Lung (tissue), 16 donors: ENCODE measurements around the gene PKP1. TPM values are rescaled to one million over a fixed set of nuclear protein-coding genes. Genes with fewer than 3 reads are reported as not detected.
A peak's percentile ranks its signal among the peaks of the same experiment; 100 is the strongest.
"Not testable (repeated sequence)": the region's sequence is repeated elsewhere in the genome, so short reads cannot be mapped to it uniquely, and the experiment has no call there.

Experiments
- ATAC-seq: fragments of 200-7000 bp; cut with Tn5 transposase; one replicate; pipeline ENCODE4 v1.9.1; 2020; ENCODE audit warnings: moderate number of reproducible peaks; ENCODE audit not compliant: insufficient read depth, low FRiP score
- DNase-seq, 3 donors: peaks; one replicate each; pipeline ENCODE4 v3.0.0-alpha.2; 2013 to 2017
- H3K27ac ChIP-seq, 2 donors: one replicate each; pipeline ENCODE4 v1.5.1; 2013; ENCODE audit warnings: mild to moderate bottlenecking in 2 of 2, moderate library complexity in 2 of 2, control low read depth in 1 of 2, inconsistent platforms in 1 of 2, low read depth in 1 of 2, low read length in 1 of 2
- H3K27me3 ChIP-seq, 3 donors: one replicate each; pipeline ENCODE4 v1.5.1; 2013; ENCODE audit warnings: low read length in 2 of 3; ENCODE audit not compliant: control insufficient read depth in 3 of 3, insufficient read depth in 3 of 3
- H3K36me3 ChIP-seq, 4 donors: one replicate each; pipeline ENCODE4 v1.5.1; 2013; ENCODE audit warnings: low read length in 4 of 4, mild to moderate bottlenecking in 1 of 4, moderate library complexity in 1 of 4; ENCODE audit not compliant: control insufficient read depth in 4 of 4, insufficient read depth in 4 of 4
- H3K4me1 ChIP-seq, 5 donors: one replicate each; pipeline ENCODE4 v1.5.1; 2013; ENCODE audit warnings: low read length in 5 of 5, mild to moderate bottlenecking in 2 of 5, moderate library complexity in 1 of 5; ENCODE audit not compliant: control insufficient read depth in 5 of 5, insufficient read depth in 5 of 5
- H3K4me3 ChIP-seq: one replicate; pipeline ENCODE4 v1.5.1; 2013; ENCODE audit warnings: mild to moderate bottlenecking, control low read depth, moderate library complexity
- H3K9ac ChIP-seq, 2 donors: one replicate each; pipeline ENCODE4 v1.5.1; 2013; ENCODE audit warnings: low read length in 2 of 2, control low read depth in 1 of 2; ENCODE audit not compliant: insufficient read depth in 1 of 2
- H3K9me3 ChIP-seq, 4 donors: one replicate each; pipeline ENCODE4 v1.5.1; 2013; ENCODE audit warnings: low read length in 3 of 4, mild to moderate bottlenecking in 1 of 4, moderate library complexity in 1 of 4; ENCODE audit not compliant: control insufficient read depth in 4 of 4, insufficient read depth in 3 of 4
- CTCF ChIP-seq: IDR thresholded peaks from 2 replicates; pipeline ENCODE4 v1.5.1; 2012; ENCODE audit warnings: mild to moderate bottlenecking; ENCODE audit errors: control extremely low read depth, extremely low read depth
- WGBS, 2 donors: extraction: QIAGEN DNeasy Blood & Tissue Kit; methylation state at CpG; one replicate each; pipeline ENCODE4 v1.1.7; 2013; 5-methylcytosine and 5-hydroxymethylcytosine counted together
- long read RNA-seq, 5 donors: transcript quantifications; one replicate each; lab custom pipeline, GENCODE V29; 2026
- polyA plus RNA-seq, 2 donors: library from polyadenylated mRNA; stranded (reverse); fragments of 200-250 nt; gene quantifications; one replicate each; pipeline ENCODE4 v1.2.1, GENCODE V29; 2013
- total RNA-seq, 2 donors: library from RNA; depleted of rRNA in 1 of 2; stranded (reverse); fragments of >200 nt in 1 of 2; gene quantifications; one replicate each; pipeline ENCODE4 v1.2.1, GENCODE V29; 2014 to 2021
- donor health status: control.
- donor health status: control.
- donor health status: Bipolar disorder and iron deficiency.
- donor health status: healthy.
- donor health status: DM: yes; HTN: yes; CAD: no.

PKP1 gene, protein sequence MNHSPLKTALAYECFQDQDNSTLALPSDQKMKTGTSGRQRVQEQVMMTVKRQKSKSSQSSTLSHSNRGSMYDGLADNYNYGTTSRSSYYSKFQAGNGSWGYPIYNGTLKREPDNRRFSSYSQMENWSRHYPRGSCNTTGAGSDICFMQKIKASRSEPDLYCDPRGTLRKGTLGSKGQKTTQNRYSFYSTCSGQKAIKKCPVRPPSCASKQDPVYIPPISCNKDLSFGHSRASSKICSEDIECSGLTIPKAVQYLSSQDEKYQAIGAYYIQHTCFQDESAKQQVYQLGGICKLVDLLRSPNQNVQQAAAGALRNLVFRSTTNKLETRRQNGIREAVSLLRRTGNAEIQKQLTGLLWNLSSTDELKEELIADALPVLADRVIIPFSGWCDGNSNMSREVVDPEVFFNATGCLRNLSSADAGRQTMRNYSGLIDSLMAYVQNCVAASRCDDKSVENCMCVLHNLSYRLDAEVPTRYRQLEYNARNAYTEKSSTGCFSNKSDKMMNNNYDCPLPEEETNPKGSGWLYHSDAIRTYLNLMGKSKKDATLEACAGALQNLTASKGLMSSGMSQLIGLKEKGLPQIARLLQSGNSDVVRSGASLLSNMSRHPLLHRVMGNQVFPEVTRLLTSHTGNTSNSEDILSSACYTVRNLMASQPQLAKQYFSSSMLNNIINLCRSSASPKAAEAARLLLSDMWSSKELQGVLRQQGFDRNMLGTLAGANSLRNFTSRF
- total RNA-seq (10 to 100 TPM in 1 of 2 donors, under 1 TPM in 1; 0.88 to 14.2 TPM), polyA plus RNA-seq (1 to 10 TPM; 1.9 to 4.3 TPM)
- long read RNA-seq, donor 1 = 0 reads
- long read RNA-seq, donor 2 = 0 reads
- long read RNA-seq, donor 3 = 0 reads
- long read RNA-seq, donor 4 = 0 reads
- long read RNA-seq, donor 5 = 0 reads

GRCh38 chr1:201282931-201283829 is at the start of gene PKP1:
TSS of gene PKP1 (plus strand) at chr1:201283506. CDS start at chr1:201283703, 197 bp downstream.
- WGBS, 2 donors = 5 to 6% methylated on average over 49 to 55 of the region's 55 CpGs
- Histone ChIP-seq H3K4me1 (peaks cover 0 to 24% (median 6%) of the 10 kb centered on the region in 5 donors), H3K4me3 (peak within 1 kb of the TSS; percentile 25), H3K9ac (no peak within 1 kb of the TSS), H3K9me3 (peaks cover 0 to 3% (median 0%) of the 10 kb centered on the region in 4 donors), H3K27me3 (peaks cover 3 to 33% (median 33%) of the 10 kb centered on the region in 3 donors), H3K27ac (no peak within 1 kb of the TSS), H3K36me3 (no peaks in the 10 kb centered on the region)
- ATAC-seq (peak; percentile 30), DNase-seq (peak; percentile 54 to 68 (median 68))
- TF ChIP-seq CTCF = no peak

GRCh38 chr1:201239646-201240045 is 43.7 kb upstream of the PKP1 start:
- H3K27me3 ChIP-seq, H3K36me3 ChIP-seq, H3K9ac ChIP-seq, DNase-seq, H3K4me1 ChIP-seq, ATAC-seq, H3K9me3 ChIP-seq, H3K4me3 ChIP-seq, H3K27ac ChIP-seq: not testable (repeated sequence)
- 71 to 81% methylated on average over 9 to 11 of the region's 11 CpGs for WGBS, 2 donors

DNA sequence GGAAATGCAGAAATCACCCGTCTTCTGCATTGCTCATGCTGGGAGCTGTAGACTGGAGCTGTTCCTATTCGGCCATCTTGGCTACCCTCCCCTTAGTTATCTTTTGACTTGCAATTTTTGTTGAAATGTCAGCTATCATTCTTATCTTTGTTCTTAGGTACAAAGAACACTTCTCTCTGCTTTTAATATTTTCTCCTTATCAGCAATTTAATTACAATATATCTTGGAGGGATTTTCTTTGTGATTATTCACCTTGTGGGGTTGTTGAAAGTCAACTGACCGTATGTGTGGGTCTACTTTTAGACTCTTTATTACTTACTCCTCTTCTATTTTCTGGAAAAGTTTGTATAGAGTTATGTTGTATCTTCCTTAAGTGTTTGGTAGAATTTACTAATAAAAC is 43.1 kb upstream of the PKP1 start:
- no peak overlapping the region for H3K9ac ChIP-seq
- no peaks in the 10 kb centered on the region for H3K9me3 ChIP-seq
- peaks cover 0 to 2% (median 0%) of the 10 kb centered on the region in 5 donors for H3K4me1 ChIP-seq
- H3K36me3 ChIP-seq = no peaks in the 10 kb centered on the region
- ATAC-seq (no peak), DNase-seq (no peak)
- no peak overlapping the region for H3K4me3 ChIP-seq
- peaks cover 0 to 4% (median 0%) of the 10 kb centered on the region in 3 donors for H3K27me3 ChIP-seq
- H3K27ac ChIP-seq = no peak overlapping the region
- no peak for TF ChIP-seq CTCF
- 94 to 96% methylated on average over 3 of the region's 3 CpGs for WGBS, 2 donors
